Bone marrow (tissue), 2 donors: ENCODE measurements around the gene PRR20A.
"Not testable (repeated sequence)": the region's sequence is repeated elsewhere in the genome, so short reads cannot be mapped to it uniquely, and the experiment has no call there.

ENCODE experiments used
- DNase-seq, 2 donors: peaks; one replicate each; lab custom pipeline; 2025; lab: John Stamatoyannopoulos, UW

PRR20A gene

DNA sequence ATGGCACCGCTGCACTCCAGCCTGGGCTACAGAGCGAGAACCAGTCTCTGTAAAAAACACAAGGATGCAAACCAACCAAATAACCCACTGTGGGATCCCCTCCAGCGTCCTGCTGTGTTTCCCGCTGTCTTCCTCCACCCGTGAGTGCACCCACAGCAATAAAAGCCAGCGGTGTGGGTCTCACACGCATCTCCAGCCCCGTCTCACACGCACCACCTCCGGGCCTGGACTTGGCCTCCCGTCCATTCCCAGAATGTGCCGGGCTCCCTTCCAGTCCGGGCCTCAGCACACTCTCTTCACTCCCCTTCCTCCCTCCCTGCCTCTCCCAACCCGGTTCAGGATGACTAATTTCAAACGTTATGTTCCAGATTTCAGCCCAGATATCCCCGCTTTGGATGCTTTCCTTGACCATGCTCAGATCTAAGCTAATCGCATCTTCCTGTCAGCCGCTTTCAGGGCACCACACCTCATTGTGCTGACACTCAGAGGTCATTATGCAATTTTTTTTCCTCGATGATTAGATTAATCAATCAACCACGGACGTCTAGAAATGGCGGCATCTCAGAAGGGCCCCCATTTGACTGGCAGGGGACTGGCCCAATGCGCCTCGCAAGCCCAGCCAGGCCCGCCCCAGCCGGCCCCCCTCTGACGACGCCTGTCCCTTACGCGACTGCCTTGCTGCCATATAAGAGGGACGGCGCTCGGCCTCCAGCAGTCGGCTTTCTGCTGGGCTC, at the start of gene PRR20A:
PRR20A (plus strand) TSS at position 684 of the 734 bp plus-strand sequence. CDS start 387 bp downstream, outside the sequence.
- not testable (repeated sequence) for DNase-seq

DNA sequence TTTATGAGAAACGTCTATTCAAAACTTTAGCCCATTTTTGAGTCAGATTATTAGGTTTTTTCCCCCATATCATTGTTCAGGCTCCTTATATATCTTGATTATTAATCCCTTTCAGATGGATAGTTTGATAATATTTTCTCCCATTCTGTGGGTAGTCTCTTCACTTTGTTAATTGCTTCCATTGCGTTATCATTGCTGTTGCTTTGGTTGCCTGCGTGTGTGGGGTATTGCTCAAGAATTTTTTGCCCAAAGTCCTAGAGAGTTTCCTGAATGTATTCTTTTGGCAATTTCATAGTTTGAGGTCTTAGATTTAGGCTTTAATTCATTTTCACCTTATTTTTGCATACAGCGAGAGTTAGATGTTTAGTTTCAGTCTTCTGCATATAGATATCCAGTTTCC, 25.8 kb upstream of the PRR20A start:
- DNase-seq, result no peak

DNA sequence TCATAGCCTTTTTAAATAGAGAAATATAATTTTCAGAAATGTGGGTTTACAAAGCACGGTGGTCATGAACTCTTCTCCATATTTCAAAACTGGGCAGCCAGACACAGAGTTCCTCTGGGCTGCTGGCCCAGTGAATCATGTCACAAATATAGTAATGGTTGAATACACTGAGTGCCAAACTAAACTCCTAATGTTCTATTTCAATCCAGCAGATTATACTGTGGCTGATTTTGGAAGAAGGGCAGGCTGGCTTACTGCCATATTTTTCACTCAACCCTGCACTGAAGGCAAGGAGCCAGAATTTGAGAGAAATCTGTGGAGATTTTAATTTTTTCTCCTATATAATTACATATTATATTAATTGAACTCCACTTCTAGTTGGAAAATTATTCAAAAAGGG, 17.0 kb upstream of the PRR20A start:
- no peak for DNase-seq

DNA sequence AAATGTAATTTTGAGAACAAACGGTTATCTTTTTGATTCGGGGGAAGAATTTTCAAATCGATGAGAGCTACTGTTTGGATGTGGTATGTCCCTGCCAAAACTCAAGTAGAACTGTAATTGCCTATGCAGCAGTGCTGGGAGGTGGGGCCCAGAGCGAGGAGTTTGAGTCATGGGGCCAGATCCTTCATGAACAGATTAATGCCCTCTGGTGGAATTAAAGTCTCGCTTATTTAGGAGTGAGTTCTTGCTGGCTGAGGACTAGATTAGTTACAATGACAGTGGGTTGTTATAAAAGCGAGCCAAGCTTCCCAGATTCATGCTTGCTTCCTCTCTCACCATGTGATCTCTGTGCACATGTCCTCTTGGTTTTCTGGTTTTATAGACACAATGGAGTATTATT, 11.8 kb upstream of the PRR20A start:
- DNase-seq, result no peak

DNA sequence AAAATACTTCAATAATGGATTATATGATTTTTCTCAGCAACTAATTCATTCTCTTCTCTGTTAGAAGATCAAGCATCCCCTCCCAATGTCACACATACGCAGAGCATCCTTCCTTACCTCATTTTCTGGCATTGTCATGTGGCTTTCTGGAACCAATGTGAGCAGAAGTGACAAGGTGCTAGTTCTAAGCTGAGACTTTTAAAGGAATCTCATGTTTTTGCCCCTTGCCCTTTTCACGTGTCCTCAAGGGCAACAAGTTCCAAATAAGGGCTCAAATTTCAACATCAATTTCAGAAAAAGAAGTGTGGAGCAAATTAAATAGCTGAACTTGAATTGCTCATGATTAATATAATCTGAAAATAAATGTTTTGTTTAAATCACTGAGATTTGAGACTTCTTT, 4.6 kb upstream of the PRR20A start:
- no peak for DNase-seq

DNA sequence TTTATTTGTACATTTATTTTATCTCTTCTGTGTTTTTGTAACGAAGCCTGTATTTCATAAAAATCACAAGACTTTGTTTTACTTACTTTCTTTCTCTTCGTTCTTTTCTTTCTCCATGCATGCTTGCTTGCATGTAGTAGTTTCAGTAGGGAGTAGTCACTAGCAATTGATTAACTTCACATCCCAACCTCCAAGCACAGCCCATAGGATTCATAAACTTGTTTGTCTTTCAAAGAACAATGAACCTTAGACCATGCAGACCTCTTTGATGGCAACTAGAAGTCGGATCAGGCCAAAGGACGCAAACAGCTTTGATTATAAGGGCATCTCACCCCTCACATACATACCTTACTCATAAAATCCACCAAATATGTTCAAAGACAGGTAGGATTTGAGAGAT, 3.1 kb upstream of the PRR20A start:
- DNase-seq, result no peak

DNA sequence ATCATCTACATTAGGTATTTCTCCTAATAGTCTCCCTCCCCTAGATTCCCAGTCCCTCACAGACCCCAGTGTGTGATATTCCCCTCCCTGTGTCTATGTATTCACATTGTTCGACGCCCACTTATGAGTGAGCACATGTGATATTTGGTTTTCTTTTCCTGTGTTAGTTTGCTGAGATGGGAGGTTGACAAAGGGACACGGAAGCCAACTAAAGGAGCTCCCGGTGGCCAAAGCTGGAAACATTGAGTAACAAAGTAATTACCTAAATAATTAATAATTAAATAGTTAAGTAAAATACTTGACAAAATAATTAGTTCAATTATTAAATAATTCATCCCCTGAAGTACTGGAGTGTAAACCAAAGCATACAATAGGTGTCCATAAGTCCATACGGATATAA, 1.7 kb upstream of the PRR20A start:
- no peak for DNase-seq

DNA sequence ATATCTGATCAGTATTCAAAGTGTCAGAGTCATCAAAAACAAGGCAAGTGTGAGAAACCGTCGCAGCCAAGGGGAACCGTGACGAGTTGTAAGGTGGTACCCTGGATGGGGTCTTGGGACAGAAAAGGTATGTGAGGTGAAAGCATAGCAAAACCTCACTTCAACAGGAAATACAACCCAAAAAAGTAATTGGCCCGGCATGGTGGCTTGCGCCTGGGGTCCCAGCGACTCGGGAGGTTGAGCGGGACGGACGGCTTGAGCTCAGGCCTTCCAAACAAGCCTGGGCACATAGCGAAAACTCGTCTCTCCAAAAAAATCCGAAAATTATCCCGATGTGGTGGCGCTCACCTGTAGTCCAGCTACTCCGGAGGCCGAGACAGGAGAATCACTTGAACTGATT, 937 bp upstream of the PRR20A start:
- not testable (repeated sequence) for DNase-seq

DNA sequence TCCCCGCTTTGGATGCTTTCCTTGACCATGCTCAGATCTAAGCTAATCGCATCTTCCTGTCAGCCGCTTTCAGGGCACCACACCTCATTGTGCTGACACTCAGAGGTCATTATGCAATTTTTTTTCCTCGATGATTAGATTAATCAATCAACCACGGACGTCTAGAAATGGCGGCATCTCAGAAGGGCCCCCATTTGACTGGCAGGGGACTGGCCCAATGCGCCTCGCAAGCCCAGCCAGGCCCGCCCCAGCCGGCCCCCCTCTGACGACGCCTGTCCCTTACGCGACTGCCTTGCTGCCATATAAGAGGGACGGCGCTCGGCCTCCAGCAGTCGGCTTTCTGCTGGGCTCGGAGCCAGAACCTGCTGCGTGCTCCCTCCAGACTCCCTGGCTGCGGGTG, 6.5 kb downstream of the PRR20A start, which contains the start of gene PRR20B:
PRR20B (plus strand) TSS at position 301 of the 400 bp plus-strand sequence. CDS start 387 bp downstream, outside the sequence.
- DNase-seq, result not testable (repeated sequence)

DNA sequence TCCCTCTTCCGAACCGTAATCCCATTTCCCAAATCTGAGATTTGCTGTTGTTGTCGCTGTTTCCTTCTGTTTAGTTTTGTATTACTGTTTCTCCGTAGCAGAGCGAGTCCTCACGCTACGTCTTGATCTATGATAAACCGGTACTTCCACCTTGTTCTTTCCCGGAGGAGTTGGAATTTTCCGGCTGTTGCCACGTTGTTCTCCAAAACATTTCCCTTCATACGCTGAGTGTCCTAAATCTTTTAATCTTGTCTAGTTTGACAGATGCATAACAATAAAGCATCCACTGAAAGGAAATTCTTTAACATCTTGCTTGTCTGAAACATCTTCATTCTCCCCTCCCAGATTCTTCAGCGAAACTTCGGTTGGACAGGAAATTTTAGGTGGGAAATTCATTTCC, 7.4 kb downstream of the PRR20A start:
- not testable (repeated sequence) for DNase-seq

DNA sequence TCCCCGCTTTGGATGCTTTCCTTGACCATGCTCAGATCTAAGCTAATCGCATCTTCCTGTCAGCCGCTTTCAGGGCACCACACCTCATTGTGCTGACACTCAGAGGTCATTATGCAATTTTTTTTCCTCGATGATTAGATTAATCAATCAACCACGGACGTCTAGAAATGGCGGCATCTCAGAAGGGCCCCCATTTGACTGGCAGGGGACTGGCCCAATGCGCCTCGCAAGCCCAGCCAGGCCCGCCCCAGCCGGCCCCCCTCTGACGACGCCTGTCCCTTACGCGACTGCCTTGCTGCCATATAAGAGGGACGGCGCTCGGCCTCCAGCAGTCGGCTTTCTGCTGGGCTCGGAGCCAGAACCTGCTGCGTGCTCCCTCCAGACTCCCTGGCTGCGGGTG, 13.0 kb downstream of the PRR20A start, which contains the start of gene PRR20C:
PRR20C (plus strand) TSS at position 301 of the 400 bp plus-strand sequence. CDS start 387 bp downstream, outside the sequence.
- DNase-seq, result not testable (repeated sequence)

DNA sequence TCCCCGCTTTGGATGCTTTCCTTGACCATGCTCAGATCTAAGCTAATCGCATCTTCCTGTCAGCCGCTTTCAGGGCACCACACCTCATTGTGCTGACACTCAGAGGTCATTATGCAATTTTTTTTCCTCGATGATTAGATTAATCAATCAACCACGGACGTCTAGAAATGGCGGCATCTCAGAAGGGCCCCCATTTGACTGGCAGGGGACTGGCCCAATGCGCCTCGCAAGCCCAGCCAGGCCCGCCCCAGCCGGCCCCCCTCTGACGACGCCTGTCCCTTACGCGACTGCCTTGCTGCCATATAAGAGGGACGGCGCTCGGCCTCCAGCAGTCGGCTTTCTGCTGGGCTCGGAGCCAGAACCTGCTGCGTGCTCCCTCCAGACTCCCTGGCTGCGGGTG, 19.6 kb downstream of the PRR20A start, which contains the start of gene PRR20D:
PRR20D (plus strand) TSS at position 301 of the 400 bp plus-strand sequence. CDS start 387 bp downstream, outside the sequence.
- DNase-seq, result not testable (repeated sequence)

DNA sequence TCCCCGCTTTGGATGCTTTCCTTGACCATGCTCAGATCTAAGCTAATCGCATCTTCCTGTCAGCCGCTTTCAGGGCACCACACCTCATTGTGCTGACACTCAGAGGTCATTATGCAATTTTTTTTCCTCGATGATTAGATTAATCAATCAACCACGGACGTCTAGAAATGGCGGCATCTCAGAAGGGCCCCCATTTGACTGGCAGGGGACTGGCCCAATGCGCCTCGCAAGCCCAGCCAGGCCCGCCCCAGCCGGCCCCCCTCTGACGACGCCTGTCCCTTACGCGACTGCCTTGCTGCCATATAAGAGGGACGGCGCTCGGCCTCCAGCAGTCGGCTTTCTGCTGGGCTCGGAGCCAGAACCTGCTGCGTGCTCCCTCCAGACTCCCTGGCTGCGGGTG, 26.2 kb downstream of the PRR20A start, which contains the start of gene PRR20E:
PRR20E (plus strand) TSS at position 301 of the 400 bp plus-strand sequence. CDS start 387 bp downstream, outside the sequence.
- DNase-seq, result not testable (repeated sequence)

DNA sequence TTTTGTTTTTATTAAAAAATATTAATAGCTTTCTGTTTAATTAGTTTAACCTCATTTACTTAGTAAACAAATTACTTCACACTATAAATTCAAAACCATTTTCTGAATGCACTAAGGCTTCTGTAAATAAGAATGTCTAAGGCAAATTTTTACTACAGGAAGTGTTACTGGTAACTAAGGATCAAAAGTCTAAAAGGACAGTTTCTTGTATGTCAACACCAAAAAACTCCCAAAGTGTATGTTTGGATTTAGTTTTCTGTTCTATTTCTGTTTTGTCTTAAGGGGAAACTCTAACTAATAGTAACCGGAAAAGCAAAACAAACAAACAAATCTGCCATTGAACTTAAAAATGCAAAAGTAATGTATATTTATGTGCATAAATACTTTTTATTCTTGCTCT, 50.9 kb downstream of the PRR20A start:
- DNase-seq, result no peak
